Stimulated activated CD8-positive, alpha-beta memory T cell treated with anti-CD3 and anti-CD28 coated beads, Interleukin-12 subunit alpha, Interleukin-12 subunit beta, amount 100 ng/mL, for 24 hours (primary cell): ENCODE measurements around the gene MYH11.

Experiments used
- DNase-seq: peaks from one replicate; pipeline ENCODE4 v3.0.0-alpha.2; 2020; ENCODE audit errors: extremely low read depth

MYH11 gene

DNA sequence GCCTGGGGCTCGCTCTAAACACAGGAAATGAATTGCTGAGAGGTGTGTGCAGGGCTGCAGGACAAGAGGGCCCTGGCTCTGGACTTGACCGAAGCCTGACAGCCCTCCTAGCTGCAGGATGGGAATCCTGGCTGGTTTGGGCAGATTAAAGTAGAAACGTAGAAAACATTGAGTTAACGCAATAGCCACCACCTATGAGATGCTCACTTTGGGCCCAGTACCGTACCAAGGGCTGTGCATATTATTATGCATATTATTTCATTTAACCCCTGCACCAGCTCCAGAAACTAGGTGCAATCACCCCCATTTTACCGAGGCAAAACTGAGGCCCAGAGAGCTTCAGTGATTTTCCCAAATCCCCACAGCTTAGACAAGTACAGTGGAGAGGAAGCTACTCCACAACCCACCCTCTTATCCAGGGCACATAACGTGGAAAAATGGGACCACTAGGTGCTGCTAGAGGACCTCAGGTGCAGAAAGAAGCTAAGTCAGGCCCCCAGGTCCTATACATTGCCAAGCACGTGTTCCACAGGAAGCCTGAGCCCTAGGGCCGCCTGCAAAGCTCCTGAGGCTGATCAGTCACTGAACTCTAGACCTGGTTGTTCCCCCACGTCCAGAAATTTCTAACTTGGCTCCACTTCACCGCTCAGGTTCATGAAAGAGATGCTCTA is 79.2 kb downstream of the MYH11 start:
- no peak for DNase-seq

DNA sequence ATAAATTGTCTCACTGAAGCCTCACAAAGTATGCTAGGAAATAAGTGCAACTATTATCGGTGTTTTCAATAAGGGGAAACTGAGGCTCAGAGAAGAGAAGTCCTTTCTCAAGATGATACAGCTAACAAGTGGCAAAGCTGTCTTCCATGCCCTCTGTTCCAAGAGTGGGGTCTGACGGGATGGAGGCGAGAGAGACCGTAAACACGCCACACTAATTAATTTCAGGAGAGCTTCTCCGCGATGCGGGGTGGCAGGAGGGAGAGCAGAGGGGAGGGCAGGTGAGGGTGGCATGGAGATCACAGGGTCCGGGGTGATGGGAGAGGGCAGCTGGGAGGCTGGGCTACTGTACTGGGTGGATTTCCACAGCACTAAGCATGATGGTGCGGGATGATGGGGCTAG is 80.3 kb downstream of the MYH11 start:
- no peak for DNase-seq

DNA sequence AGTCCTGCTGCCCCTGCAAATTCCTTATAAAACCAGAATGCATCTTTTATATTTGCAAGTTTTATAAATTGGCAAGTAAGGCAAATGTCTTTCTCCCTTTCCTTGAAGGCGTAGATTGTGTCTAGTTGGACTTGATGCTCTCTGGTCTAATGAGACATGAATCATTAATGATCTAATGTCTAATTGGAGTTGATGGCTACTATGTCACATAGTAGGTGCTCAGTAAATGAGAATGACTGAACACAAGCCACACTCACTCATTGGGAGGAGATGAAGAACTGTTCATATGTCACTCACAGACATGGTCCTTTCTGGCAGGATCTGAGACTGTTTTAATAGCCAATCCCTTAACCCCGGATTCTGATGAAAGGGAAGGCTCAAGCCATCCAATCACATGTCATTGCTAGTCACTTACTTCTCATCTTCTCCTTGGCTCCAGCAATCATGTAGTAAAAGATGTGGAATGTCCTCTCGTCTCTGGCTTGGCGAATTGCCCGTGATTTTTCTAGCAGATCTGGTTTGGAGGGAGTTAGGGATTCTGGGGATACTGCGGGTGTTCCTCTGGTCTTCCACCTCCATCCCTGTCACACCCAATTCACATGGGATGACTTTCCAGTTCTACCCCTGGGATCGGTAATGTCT is 81.0 kb downstream of the MYH11 start:
- no peak for DNase-seq

DNA sequence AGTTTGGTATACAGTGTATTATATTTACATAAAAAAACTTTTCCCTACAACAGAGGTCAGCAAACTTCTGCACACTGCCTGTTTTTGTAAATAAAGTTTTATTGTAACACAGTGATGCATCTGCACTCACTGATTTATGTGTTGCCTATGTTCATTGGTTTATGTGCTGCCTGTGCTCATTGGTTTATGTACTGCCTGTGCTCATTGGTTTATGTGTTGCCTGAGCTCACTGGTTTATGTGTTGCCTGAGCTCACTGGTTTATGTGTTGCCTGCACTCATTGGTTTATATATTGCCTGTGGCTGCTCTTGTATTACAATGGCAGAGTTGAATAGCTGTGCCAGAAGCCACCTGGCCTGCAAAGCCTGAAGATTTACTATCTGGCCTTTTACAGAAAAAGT is 81.6 kb downstream of the MYH11 start:
- no peak for DNase-seq

DNA sequence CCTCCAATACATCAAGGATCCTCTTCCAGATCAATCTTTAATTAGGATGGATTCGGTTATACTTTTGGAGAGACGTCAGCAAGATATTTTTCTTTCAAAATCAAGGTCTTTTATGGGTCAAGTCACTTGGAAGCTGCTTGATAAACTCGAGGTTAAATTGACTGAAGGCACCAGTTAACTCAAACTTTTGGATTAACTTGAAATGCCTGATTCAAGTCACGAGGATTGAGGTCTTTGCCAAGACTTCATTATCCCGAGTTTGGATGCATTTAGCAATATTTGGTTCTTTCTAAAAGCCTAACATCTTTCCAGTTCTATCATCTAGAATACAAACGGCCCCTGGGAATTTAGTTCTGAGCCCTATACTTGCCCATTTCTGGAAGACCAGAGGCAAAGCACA is 82.9 kb downstream of the MYH11 start:
- DNase-seq: no peak

GRCh38 chr16:15772579-15773293 is 84.1 kb downstream of the MYH11 start:
- no peak for DNase-seq

DNA sequence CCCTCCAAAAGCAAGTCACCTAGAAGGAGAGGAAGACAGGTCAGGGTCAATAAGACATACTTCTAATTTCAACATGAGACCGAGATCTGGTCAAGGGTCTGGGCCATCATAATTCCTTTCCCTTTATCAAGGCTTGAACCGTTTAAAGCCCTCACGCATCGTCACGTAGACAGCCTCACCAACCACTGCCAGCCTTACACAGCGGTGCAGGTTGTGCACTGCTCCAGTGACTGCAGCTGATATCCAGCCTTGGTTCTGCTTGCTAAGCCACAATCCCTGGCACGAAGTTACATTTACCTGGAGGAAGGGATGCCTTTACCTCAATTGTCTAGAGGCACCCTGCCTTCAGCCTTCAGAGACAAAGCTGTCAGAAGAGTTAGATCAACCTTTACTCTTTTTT is 85.1 kb downstream of the MYH11 start:
- no peak for DNase-seq

DNA sequence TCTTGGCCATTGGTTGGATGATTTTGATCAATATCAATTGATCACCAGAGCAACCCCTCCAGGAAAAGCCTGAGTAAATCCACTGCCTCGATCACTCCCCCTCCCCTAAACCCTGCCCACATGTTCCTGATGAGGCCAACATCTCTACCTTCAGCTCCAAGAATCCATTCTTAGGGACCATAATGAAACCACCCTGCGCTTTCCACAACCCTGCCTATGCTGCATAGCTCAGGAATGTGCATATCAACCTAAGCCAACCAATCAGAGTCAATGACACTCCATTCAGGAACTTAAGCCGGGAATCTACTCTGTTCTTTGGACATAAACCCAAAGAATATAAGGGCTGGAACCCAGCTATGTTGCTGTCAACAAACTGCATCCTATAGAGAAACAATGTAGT is 86.3 kb downstream of the MYH11 start:
- DNase-seq: no peak

DNA sequence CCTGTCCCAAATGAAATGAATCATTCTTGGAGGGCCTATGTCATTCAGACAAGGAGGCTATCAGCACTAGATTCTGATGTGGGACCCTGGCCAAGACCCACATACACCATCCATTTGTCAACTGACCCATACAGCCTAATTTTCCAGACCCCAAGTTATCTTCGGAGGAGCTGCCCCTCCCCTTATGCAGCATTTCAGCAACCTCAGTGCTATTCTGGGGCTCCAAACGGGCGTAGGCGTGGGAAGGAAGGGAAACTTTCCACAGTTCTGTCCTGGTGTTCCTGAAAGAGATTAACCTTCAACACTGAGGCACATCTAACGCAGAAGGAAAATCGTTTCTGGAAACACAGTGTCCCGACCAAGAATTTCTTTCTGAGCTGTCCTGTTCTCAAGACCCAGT is 86.7 kb downstream of the MYH11 start:
- DNase-seq: no peak

DNA sequence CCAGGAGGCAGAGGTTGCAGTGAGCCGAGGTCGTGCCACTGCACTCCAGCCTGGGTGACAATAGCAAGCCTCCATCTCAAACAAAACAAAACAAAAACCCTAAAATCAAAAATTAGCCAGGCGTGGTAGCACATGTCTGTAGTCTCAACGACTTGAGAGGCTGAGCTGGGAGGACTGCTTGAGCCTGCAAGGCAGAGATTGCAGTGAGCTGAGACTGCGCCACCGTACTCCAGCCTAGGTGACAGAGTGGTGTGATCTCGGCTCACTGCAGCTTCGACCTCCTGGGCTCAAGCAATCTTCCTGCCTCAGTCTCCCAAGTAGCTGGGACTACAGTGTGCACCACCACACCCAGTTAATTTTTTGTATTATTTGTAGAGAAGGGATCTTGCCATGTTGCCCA is 87.6 kb downstream of the MYH11 start:
- no peak for DNase-seq

- DNase-seq: no peak
Measured at GRCh38 chr16:15768201-15768600, 88.6 kb downstream of the MYH11 start.

DNA sequence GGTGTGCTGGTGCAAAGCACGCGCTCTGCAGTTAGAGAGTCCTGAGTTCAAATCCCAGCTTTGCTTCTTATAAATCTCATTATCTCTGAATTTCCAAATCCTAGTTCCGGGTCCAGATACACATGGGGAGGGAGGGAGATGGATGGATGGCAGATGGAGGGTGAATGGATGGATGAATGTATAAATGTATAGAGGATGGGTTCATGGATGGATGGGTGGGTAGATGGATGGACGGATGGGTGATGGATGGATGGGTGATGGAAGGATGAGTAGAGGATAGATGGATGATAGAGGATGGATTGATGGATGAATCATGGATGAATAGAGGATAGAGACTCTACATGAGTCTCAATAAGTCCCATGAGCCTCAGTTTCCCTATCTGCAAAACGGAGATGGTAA is 89.9 kb downstream of the MYH11 start:
- DNase-seq: no peak

DNA sequence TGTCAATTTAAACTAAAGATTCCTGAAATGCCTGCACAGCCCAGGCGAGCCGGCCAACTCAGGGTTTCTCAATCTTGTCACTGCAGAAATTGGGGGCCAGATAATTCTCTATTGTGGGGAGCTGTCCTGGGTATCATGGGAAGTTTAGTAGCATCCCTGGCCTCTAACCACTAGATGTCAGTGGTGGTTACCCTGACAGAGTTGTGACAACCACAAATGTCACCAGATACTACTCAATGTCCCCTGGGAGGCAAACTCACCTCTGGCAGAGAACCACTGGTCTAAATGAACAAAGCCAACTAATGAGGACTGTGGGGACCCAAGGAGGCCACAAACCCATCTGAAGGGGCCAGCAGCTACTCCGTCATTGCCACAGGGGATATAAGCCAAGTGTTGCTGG is 90.9 kb downstream of the MYH11 start:
- no peak for DNase-seq

DNA sequence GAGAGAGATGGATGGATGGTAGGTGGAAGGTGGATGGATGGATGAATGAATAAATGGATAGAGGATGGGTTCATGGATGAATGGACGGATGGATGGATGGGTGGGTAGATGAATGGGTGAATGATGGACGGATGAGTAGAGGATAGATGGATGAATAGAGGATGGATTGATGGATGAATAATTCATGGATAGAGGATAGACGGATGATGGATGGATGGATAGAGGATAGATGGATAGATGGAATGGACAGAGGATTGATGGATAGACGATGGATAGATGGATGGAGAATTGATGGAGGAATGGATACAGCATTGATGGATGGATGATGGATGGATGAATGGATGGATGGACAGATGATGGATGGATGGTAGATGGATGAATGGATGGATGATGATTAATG is 91.7 kb downstream of the MYH11 start:
- no peak for DNase-seq

DNA sequence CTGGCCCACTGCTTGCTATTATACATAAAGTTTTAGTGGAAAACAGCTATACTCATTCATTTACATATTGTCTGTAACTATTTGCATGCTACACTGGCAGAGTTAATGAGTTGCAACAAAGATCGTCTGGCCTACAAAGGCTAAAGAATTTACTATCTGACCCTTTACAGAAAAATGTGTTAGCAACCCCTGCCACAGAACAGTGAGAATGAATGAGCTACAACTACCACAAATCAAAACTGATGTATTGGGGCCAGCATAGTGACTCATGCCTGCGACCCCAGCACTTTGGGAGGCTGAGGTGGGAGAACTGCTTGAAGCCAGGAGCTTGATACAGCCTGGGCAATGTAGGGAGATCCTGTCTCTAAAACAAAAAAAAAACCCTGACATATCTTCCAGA is 92.7 kb downstream of the MYH11 start:
- DNase-seq: no peak

DNA sequence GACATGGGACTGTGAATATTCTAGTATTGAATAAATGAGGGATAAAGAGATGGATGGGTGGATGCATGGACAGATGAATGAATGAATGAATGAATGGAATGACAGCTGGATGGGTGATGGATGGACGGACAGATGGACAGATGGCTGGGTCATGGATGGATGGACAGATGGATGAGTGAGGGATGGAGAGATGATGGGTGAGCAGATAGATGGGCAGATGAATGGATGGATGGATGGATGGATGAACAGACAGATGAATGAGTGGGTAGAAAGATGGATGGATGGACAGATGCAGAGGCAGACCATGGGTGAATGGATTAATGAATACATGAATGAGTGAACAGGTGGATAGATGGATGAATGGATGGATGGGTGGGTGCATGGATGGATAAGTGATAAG is 96.7 kb downstream of the MYH11 start:
- DNase-seq: no peak

DNA sequence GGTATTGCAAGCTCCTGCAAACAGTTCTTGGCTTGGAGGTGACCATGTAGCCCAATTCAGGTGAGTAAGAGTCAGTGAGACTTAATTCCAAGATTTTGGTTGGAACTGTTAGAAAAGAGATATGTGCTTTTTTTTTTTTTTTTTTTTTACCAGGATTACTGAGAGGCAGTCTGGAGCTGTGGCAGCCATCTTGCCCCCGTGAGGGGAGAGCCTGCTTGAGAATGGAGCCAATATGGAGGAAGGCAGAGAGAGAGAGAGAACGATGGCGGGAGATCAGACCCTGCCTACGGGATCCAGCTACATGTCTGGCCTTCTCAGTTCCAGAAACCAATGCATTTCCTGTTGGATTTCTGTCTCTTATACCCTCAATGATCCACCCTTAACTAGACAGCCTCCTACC is 97.8 kb downstream of the MYH11 start:
- no peak for DNase-seq

DNA sequence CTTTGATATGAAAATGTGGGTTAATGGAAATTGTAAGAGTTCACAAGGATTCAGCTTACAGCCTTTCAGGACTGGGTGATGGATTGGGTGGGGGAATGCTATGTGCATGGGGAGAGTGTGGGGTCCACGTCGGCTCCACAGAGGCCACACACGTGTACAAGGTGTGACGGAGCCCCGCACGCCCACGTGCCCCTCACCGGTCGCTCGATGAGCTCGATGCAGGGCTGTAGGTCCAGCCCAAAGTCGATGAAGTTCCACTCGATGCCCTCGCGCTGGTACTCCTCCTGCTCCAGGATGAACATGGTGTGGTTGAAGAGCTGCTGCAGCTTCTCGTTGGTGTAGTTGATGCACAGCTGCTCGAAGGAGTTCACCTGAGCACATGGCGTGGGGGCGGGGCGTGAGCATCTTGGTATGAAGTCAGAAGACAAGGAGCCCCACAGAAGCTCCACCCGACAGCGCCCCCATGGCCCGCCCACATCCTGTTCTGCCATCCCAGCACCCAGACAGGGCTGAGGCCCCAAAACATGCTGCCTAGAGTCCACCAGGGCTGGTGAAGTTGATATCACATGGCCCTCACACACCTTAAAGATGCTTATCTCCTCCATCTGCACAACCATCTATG is 99.1 kb downstream of the MYH11 start:
- no peak for DNase-seq

DNA sequence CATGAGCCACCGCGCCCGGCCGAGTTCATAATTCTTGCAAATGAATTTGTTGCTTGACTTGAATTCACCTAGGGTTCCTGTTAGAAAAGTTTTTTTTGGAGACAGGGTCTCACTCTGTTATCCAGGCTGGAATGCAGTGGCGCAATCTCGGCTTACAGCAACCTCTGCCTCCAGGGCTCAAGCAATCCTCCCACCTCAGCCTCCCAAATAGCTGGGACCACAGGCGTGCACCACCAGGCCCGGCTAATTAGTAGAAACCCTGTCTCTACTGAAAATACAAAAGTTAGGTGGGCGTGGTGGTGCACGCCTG is 99.8 kb downstream of the MYH11 start:
- no peak for DNase-seq

DNA sequence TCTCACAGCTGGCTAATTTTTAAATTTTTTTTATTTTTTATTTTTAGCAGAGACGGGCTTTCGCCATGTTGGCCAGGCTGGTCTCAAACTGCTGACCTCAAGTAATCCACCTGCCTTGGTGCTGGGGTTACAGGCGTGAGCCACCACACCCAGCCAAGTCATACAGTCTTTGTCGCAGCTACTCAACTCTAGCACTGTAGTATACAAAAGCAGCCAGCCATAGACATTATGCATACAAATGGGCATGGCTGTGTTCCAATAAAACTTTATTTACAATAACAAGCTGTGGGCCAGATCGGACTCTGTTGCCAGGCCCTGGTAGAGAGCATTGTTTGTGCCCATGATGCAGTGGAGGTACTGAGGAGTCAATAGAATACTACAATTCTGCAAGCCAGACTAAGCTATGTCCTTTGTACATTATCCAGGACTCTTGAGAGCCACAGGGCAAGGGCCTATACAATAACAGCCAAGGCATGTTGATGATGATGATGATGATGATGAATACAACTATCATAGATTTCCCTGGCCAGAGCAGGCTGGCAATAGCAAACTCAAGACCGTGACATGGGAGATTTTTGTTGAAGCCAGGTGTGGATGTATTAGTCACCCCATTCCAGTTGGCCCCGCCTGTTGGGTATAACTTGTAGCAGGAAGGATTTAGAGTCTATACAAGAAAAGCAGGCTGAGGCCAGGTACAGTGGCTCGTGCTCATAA is 101.8 kb downstream of the MYH11 start:
- no peak for DNase-seq

DNA sequence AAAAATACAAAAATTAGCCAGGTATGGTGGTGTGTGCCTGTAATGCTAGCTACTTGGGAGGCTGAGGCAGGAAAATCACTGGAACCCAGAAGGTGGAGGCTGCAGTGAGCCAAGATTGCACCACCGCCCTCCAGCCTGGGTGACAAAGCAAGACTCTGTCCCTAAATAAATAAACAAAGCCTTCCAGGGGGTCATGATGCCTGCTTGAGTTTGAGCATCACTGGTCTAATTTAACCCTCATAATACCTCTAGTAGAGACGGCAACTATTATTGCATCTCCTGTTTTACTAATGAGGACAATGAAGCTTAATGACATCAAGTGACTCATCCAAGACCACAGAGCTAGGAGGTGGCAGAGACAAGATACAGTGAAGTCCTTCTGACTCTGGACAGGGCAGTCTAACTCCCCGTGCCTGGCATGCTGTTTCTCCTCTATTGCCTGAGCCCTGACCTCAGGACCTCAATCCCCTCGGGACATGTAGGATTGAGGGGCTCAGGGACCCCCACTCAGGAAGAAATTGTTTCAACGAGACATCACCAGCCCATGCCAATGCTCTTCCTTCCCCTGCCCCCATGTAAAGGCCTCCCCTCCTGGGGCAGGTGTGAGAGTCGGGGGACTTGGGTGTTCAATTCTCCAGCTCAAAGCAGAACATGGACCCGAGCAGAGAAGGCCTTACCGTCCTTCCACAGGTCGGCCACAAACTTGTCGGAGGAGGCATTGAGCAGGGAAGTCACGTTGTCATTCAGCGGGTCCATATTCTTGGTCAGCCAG is 103.9 kb downstream of the MYH11 start:
- DNase-seq: no peak

- no peak for DNase-seq
Measured at GRCh38 chr16:15751940-15752339, 104.9 kb downstream of the MYH11 start.
